Iris pigment epithelial cell (primary cell): Measurements from ENCODE around the gene KCNJ12.
"Not testable (repeated sequence)": the region's sequence is repeated elsewhere in the genome, so short reads cannot be mapped to it uniquely, and the experiment has no call there.

Experiments
- DNase-seq: peaks from one replicate; pipeline ENCODE4 v3.0.0-alpha.2; 2011; ENCODE audit warnings: low read depth

The KCNJ12 gene

DNA sequence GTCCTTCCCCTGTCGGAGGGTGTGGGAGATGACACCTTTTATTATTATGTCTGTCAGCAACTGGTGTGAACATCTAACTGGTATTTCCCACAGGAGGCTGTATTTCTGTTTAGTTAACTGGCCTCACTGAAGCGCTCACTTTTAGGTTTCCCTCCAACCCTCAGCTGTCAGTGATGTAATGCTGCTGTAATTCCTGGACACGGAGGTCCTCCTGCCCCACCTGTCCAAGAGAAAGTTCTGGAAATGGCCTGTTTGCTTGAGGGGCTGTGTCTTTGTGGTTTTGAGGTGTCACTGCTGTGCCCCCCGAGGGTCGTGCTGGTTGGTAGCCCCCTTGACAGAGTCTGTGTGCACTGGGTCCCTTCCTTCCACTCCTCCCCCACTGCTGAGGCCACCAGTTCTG lies 11.5 kb downstream of the KCNJ12 start:
- no peak for DNase-seq

DNA sequence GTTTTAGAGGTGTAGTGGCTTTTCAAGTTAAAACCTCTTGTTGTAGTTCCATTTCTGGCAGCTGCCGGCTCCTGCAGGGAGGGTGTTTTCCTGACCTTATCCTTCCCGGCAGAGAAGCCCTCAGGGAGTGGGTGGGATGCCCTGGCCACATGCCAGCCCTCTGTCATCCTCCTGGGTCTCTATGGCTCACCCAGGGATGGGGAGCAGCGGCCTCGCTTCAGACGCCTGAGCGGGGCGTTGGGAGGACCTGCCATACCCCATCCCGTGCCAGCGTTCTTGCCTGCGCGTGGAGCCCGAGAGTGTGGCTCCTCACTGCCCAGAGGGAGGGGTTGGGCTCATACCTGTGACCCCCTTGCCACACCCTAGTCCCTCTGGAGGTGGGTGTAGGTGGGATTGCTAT lies 11.9 kb downstream of the KCNJ12 start:
- DNase-seq: no peak

DNA sequence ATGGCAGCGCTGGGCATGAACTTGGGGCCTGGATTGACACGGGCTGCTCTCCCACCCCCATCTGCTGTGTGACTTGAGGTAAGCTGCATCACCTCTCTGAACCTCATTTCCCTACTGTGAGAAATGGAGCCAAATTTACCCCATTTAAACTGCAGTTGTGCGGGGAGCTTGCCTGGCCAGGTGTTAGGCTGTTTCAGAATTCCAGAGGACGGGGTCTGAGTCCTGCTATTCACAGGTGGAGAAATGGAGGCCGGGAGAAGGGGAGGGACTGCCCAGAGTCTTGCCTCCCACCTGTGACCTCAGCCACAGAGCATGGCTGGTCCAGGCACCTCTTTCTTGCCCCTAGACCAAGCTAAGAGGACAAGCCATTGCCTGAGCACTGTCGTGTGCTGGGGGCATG lies 12.8 kb downstream of the KCNJ12 start:
- no peak for DNase-seq

DNA sequence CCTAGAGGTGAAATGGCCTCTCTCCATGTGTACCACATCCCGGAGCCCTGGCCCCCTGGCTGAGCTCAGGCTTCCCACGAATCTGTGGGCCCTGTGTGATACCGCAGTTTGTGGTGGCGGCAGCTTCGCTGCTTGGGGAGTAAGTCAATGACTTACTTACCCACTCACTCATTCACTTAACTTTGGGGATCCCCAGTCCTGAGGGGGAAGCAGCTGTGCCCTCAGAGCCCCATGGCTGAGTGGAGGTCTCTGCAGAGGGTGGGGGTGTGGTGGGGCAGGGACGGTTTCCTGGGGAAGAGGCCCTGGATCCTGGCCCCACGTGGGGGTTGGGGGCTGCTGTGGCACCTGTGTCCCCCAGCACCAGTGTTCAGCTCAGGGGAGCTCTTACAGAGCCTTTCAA lies 13.2 kb downstream of the KCNJ12 start:
- no peak for DNase-seq

DNA sequence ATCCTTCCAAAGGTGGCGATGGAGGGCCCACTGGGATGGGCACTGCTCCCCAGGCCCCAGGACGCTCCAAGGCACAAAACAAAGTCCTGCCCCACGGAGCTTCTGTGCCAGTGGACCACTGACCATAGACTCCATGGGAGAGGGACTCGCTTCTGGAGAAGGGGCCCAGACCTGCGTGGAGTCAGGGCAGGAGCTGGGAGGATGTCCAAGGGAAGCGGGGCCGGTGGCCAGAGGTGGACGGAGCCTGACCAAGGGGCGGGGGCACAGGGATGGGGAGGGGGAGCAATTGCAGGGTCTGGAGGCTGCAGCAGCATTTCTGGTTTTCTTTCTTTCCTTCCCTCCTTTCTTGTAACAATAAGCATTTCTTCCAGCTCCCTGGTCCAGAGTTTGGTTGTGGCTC lies 14.1 kb downstream of the KCNJ12 start:
- DNase-seq: no peak

DNA sequence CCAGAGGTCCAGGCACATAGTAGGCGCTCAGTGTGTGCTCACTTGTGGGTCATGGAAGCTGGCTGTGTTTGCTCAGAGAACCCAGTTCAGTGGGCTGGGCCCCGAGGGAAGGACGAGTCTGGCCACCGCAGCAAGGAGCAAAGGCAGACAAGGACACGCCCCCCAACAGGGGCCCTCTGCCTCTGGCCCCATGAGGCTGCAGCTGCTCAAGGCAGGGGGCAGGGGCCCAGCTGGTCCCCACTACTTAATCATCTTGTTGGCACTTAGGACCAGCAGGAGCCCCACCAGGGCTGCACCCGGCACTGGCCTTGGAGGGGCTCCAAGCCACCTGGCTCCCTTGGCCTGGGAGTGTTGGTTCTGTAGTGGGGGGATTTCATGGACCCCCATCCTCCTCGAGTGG lies 16.1 kb downstream of the KCNJ12 start:
- no peak for DNase-seq

DNA sequence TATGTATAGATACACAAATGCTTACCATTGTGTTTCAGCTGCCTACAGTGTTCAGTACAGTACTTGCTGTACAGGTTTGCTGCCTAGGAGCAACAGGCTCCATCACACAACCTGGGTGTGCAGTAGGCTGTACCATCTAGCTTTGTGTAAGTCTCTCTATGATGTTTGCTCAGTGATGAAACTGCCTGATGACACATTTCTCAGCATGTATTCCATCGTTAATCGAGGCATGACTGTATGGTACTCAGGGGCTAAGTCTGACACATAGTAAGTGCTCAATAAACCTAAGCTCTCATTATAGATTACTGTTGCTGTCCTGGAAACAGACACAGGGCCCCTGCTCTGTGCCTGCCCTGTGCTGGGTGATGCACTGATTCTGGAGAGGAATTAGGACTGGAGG lies 18.1 kb downstream of the KCNJ12 start:
- peak; percentile 30 for DNase-seq

DNA sequence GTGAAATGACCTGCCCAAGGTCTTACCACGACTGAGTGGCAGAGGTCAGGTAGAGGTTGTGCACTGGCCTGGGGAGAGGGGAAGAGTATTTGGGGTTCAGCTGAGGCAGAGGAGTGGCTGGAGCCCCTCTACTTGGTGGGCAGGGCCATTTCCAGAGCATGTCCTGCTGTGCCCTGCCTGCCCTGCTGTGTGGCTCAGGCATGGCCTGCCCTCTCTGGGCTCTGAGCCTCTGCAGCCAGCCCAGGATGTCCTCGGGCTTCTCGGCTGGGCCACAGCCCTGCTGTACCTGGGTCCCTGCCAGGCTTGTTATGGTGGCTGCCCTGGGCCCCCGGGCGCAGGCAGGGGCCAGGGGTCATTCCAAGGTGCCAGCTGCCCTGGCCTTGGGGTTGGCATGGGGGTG lies 19.6 kb downstream of the KCNJ12 start:
- DNase-seq: no peak

DNA sequence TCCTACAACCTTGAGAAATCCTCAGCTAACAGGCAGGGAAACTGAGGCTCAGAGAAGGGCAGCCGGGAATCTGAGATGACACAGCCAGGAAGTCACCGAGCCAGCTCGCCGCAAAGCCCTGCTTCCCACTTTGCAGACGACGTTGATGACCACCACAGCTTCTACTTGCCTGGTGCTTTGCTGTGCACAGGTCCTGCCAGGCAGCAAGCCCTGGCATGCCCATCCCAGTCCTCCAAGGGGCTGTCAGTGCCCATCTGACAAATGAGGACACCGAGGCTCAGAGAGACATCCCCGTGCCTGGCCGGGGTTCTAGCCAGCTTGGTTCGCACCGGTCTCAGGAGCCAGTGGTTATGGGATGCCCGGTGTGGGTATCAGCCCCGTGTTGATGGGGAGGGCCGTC lies 20.1 kb downstream of the KCNJ12 start:
- no peak for DNase-seq

DNA sequence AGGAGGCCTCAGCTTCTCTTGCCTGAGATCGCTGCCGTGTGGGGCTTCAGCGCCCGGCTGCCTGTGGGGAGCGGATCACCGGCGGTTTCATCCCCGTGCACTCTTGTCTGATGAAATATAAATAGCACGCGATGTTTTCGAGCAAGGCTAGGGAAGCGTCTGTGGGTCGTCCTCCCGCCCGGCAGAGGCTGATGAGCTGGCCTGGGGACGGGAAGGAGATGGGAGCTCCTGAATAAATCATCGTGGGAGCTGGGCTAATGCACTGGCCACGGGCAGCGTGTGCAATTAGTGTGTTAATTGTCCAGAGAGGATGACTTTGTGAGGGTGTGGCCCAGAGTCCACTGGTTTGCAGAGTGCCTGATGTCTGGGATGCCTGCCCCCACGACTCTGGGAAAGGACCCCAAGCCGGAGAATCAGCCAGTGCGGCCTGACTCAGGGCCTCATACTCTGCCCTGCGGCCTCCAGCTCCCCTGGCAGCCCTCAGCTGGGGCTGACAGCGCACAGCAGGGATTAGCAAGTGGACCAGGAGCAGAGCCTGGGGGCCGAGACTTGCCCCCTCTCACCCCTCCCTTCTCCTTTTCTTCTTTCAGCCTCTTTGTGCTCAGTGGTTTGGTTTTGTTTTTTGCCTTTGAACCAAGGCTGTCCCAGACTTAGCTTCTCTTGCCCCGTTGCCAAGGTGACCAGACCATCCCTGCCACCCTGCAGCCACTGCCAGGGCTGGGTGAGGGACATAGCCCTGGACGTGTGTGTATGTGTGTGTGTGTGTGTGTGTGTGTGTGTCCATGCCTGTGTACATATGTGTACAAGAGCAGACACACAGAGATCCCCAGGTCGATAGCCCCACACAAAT lies 21.4 kb downstream of the KCNJ12 start:
- peak; percentile 15 for DNase-seq

DNA sequence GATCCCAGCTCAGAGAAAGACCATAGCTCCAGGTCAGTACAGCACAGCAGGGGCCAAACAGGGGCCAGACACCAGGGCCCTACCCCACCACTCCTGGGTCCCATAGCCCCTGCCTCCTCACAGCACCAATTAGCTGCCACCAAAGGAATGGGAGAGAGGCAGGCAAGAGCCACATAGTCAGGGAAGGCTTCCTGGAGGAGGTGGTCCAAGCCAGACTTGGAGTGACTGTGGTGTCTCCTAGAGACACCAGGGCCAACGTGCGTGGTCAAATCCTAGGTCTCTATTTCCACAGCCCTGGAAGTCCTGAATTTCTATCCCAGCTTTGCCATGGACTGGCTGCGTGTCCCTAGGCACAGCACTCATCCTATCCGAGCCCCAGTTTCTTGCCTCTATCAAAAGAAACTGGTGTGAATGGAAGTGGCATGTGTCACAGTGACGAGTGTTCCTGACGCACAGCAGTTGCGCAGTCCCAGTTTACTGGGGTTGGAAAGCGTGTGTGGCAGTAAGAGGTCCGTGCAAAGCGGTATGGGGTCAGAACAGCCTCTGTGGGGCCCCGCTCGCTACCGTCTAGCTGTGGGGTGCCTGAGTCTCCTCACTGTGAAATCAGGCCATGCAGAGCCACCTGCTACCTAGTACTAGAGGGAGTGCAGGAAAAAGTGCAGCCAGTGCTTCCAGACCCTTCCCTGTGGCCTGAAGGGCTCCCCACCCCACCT lies 23.5 kb downstream of the KCNJ12 start:
- no peak for DNase-seq

DNA sequence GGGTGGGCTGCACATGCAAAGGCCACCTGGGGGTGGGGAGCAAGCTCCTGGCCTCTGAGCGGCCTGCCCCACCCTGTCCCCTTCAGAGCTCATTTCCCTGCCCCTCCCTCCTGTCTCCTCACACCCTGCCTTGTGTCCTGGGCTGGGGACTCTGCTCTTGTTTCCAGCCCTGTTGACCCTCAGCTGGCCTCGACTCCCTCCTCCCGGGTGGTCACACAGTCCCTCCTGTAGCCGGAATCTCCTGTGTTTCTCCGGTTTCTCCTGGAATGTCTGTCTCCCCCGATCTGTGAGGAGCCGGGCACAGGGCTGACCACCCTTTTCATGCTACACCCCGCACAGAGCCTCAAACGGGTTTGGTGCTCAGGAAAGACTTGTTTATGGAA lies 24.0 kb downstream of the KCNJ12 start:
- DNase-seq: not testable (repeated sequence)

DNA sequence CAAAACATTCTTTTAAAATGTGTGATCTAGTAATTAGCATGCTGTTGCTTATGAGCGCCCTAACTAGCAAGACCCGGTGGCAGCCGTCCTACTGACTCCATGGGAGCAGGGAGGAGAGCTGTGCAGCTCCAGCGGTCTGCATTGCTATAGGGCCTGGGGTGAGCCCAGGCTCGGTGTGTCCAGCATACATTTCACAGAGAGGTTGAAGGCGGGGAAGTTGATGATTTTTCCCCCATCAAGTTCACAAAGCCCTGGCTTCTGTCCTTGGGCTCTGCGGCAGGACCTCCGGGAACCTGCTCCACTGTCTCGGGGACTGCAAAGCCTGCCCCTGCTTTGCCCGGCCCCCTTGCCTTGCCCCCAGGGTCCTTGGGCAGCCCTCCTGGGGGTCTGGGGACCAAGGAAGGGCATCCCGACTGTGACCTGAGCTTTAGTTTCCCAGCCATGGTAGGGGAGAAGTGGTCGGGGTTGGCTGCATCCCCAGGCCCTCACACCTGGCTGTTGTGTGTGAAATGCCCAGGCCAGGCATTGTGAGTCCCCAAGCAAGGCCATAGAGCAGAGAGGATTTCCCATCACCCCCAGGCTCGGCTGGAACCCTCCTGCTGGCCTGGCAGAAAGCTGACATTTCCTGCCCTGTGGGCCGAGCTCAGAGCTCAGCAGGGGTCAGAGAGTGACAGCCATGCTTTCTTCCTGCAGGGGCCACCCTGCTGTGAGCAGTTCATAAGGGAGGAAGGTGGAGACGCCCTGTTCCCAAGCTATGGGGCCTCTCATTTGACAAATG lies 24.8 kb downstream of the KCNJ12 start:
- no peak for DNase-seq

DNA sequence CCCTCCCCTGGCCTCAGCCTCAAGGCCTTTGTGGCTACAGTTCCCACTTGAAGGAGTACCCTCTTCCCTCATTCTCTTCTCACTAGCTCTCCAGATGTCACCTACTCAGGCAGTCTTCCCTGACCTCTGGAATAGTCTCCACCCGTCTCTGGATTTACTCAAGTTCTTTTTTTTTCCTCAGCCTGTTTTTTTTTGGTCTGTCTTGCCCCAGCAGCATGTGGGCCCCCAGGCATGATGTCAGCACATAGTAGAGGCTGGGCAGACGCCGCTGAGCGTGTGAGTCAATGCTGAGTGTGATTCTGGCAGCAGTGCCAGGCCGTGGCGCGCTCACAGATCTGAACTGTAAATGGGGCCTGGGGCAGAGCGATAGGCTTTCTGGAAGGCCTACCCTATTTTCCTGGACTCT lies 26.0 kb downstream of the KCNJ12 start:
- peak; percentile 92 for DNase-seq

DNA sequence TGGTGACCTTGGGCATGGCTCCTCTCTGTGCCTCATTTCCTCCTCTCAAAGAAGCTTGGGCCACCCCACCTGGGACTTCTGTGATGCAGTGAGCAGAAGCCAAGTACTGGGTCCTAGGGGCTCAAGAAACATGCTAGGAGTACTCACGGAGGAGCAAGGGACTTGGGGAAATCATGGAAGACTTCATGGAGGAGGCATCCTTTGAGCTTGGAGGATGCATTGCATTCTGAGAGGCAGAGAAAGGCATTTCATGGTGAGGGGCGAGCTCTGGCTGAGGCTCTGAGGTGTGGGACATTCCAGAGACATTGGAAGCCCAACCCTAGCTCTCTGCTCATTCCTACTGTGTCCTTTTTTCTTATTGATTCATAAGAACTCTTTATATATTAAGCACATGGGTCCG lies 26.8 kb downstream of the KCNJ12 start:
- DNase-seq: not testable (repeated sequence)

DNA sequence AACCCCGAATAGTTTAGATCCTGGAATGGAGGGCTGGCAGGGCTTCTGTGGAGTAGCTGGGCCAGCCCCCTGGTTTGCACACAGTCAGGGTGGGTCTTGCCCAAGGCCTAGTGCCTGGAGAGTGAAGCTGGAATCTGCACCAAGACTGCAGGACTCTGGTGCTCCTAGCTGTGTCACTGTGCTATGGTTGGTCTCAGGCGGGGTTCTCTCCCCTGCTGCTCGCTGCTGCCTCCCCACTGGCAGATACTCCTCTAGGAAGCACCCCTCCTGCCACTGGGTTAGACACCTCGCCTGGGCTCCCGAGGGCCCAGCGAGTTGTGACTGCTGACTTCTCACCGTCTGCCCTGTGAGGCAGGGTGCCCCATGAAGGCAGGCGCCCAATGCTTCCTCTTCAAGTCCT lies 27.9 kb downstream of the KCNJ12 start:
- not testable (repeated sequence) for DNase-seq

DNA sequence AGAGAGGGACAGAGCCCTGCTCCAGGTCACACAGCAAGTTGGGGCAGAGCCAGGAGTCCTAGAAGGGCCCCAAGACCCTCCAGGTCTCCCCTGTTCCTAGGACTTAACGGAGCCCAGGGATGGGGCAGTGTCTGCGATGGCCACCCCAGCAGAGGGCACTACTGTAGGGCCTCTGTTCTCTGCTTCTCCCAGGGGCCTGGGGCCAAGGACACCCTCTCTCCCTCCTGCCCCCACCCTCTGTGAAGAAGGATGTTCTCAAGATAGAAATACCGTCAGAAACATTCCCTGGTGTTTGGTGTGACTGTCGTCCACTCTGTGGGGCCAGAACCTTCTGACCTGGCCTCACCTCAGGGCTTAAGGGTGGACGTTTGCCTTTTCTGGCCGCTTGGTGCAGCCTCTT lies 28.4 kb downstream of the KCNJ12 start:
- not testable (repeated sequence) for DNase-seq

DNA sequence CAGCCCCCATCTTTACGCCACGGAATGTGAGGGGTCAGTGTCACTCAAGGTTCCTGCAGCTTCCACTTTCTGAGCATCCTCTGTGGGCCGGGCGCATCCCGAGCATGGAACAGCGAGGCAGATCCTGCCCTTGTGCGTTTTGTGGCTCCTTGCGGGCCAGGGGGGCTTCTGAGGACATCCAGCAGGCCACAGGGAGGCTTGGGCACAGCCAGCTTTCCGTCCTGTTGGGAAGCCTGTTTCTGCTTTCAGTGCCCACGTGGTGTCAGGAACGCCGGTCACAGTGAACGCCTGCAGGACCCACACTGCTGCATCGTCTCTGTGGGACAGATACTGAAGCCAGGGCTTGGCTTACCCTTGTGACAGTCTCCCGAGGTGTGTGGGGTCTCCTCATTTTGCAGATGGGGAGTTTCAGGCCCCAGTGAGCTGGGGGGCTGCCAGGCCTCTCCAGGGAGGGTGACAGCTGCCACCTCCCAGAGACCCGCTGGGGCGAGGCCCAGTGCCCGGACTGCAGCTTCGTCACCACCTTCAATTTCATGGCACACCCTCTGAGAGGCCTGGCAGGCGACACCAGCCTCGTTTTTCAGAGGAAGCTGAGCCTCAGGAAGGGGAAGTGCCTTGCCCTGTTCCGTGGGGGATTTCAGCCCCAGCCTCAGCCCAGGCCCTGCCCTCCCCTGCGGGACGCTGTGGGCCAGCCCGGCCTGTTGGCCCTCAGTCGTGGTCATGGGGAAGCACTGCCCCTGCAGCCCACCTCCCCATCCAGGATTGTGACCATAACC lies 29.0 kb downstream of the KCNJ12 start:
- not testable (repeated sequence) for DNase-seq

DNA sequence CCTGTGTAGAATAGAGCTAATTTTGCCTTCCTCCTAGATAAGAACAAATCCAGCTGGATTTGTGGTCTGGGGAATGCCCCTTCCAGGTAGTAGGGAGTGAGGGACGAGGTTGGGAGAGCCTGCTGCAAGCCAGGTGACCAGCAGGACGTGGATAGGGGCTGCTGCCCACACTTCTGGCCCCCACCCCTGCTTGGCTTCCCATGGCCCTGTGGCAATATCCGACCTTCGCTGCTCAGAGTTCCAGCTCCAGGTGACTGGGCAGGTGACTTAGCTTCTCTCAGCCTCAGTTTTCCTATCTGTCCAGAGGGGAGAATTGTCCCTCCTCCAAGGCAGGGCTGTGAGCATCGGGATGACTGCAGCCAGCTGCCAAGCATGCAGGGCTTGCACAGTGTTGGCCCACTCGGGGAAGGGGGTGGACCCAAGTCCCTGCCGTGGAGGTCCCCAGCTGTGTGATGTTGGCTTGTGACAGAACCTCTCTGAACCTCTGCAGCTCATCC lies 29.8 kb downstream of the KCNJ12 start:
- DNase-seq: not testable (repeated sequence)

DNA sequence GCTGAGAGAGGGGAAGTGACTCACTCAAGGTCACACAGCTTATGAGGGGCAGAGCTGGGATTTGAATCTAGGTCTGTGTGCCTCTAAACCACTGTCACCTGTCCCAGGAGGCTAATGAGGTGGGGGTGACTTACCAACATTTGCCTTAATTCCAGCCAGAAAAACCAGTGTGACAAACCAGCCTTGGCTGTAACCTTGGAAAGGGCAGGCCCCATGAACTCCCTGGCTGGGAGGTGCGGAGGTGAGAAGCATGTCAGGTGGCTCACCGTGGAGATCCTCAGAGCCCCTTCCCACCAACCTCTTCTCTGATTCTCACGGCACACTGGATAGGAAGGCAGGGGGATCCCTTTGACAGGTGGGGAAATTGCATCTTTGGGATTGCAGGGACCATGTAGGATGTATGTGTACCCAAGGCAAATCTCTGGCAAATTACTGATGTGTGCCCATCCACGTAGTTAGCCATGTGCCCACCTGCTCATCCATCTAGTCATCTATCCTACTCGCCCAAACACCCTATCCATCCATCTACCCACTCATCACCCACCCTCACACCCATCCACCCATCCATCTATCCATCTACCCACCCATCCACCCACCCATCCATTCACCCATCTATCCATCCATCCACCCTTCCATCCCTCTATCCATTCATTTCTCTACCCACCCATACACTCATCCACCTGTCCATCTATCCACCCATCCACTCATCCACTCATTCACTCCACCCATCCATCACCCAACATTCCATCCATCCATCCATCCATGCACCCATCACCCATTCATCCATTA lies 30.7 kb downstream of the KCNJ12 start:
- DNase-seq: not testable (repeated sequence)

DNA sequence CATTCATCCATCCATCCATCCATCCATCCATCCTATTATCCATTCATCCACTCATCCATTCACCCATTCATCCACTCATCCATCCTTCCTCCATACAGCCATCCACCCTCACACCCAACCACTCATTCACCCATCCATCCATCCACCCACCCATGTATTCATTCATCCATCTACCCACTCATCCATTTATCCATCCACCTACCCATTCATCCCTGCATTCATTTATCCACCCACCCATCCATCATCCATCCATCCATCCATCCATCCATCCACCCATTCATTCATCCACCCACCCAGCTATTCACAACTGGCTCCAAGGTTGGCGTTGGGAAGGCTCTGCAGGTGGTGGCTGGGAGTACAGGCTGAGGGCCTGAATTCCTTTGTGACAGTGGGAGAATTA lies 31.6 kb downstream of the KCNJ12 start:
- not testable (repeated sequence) for DNase-seq
